ENCODE data around the gene PCP2. TPM values are rescaled to one million over a fixed set of nuclear protein-coding genes. Genes with fewer than 3 reads are reported as not detected.

PCP2 gene
- total and polyA plus RNA-seq, 2 of the 8 experiments (the other 6 are each of a cell fraction or from before 2014, with no cell fraction given): not detected

DNA sequence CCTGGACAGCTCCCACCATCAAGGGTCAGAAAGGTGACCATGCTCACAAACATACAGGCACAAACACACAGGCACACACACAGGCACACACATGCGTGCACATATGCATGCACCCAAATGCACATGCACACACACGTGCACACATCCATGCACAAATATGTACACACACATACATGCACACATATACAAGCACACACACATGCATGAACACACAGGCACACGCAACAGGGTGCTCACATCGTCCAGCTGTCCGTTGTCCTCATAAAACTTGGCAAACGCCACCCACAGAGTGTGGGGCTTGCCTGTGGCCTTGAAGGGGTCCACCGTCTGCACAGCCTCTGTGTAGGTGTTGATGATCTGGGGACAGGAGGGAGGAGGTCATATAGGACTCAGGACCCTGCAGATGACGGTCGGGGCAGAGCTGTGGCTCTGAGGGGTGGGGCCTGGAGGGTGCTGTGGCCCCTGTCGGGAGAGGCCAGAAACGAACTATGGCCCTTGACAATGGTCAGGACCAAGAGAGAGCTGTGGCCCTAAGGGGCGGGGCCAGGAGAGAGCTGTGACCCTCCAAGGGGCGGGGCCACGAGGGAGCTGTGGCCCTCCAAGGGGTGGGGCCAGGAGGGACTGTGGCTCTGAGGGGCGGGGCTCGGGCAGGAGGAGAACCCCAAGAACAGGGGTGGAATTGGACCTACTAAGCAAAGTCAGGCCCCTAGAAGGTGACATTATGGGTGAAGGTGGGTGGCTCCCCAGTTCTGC lies 10.4 kb downstream of the PCP2 start:
- H3K27ac ChIP-seq (ENCODE audit: low read depth, low read length): no peak overlapping the region
- no peak overlapping the region for H4K8ac ChIP-seq (ENCODE audit: extremely low read depth, insufficient read depth, low read length)
- ChIA-PET CTCF (ENCODE audit: partially characterized antibody) (interaction anchor here (1.1 to 1.3 kb wide), 4 partner anchors 9 to 58 kb away, joined by 3 to 6 read pairs (median 4); partner anchors contain the start of gene TRAPPC5), POLR2A (ENCODE audit: partially characterized antibody) (interaction anchor here (1.1 to 6.4 kb wide), 3 partner anchors 9 to 72 kb away, joined by 4 to 34 read pairs (median 5); partner anchors contain the start of gene PCP2)
- peaks cover 4 to 23% of the 10 kb centered on the region in 2 experiments for H4K20me1 ChIP-seq (replicated peaks in 1 of 2; ENCODE audit: control insufficient read depth in 1 of 2, insufficient read depth in 2 of 2, low read length in 2 of 2)
- WGBS, 2 experiments (ENCODE audit: extremely low coverage in 1 of 2, insufficient coverage in 1 of 2, insufficient read length in 1 of 2, insufficient replicate concordance in 2 of 2, low coverage in 1 of 2, low lambda C conversion rate in 2 of 2, missing lambda C conversion rate in 1 of 2): 79% methylated on average over 14 of the region's 16 CpGs; no CpG with 5 or more reads in 1 of the 2 experiments
- H3K14ac ChIP-seq (ENCODE audit: insufficient read length): no peak overlapping the region
- H3K4me2 ChIP-seq (ENCODE audit: insufficient read depth in 1 of 2, low read depth in 2 of 2, low read length in 2 of 2): no peak overlapping the region
- no peak overlapping the region for H2BK5ac ChIP-seq (ENCODE audit: low read depth, low read length)
- no peak overlapping the region for H2BK120ac ChIP-seq (replicated peaks; ENCODE audit: low read depth, low read length)
- no peak overlapping the region for H3K4me3 ChIP-seq (ENCODE audit: extremely low read depth in 1 of 4, insufficient read depth in 2 of 4, low read depth in 3 of 4, low read length in 4 of 4)
- no peak overlapping the region for H4K5ac ChIP-seq (ENCODE audit: insufficient read length, low read depth, low read length)
- peaks cover 18% of the 10 kb centered on the region for H3K79me1 ChIP-seq (ENCODE audit: low read depth, low read length)
- H3K56ac ChIP-seq (replicated peaks; ENCODE audit: insufficient read length, low read depth, low read length): no peak overlapping the region
- no peak overlapping the region for H2AFZ ChIP-seq (ENCODE audit: low read length)
- no peak overlapping the region for H3K23ac ChIP-seq (ENCODE audit: insufficient read length)
- DNase-seq (ENCODE audit: low read depth in 1 of 2, low spot score in 2 of 2): peak in 1 of 2 experiments; percentile 78
- no peaks in the 10 kb centered on the region for H3K23me2 ChIP-seq (ENCODE audit: low read depth, low read length)
- no peak overlapping the region for H2BK20ac ChIP-seq (ENCODE audit: low read length)
- no peak overlapping the region for H3K4ac ChIP-seq (replicated peaks; ENCODE audit: insufficient read length, low read depth, low read length)
- H2BK12ac ChIP-seq (ENCODE audit: low read depth, low read length): no peak overlapping the region
- H3K9me3 ChIP-seq (ENCODE audit: insufficient read depth in 2 of 2, low read depth in 1 of 2, low read length in 1 of 2): no peaks in the 10 kb centered on the region
- no peaks in the 10 kb centered on the region for H3K27me3 ChIP-seq (replicated peaks in 1 of 4; ENCODE audit: control insufficient read depth in 3 of 4, extremely low read depth in 1 of 4, insufficient read depth in 3 of 4, low read length in 3 of 4)
- H4K91ac ChIP-seq (replicated peaks; ENCODE audit: insufficient read length, low read length): no peak overlapping the region
- no peak overlapping the region for H2AK5ac ChIP-seq (ENCODE audit: low read depth, low read length)
- H3K18ac ChIP-seq (ENCODE audit: extremely low read depth, low read length): no peak overlapping the region
- H3K79me2 ChIP-seq (ENCODE audit: control insufficient read depth in 1 of 2, insufficient read depth in 2 of 2, low read length in 2 of 2): peaks cover 1 to 20% of the 10 kb centered on the region in 2 experiments; a peak in 3 of 4 replicates
- H2BK15ac ChIP-seq (ENCODE audit: low read length): no peak overlapping the region
- FAIRE-seq: no peak
- H3K4me1 ChIP-seq (replicated peaks in 1 of 4; ENCODE audit: control insufficient read depth in 3 of 4, insufficient read depth in 4 of 4, low read length in 3 of 4): 0 out of 7 replicates have a peak, but pooled peaks cover 0 to 1% (median 0%) of the 10 kb centered on the region in 4 experiments
- no peak overlapping the region for H3K9ac ChIP-seq (replicated peaks in 1 of 4; ENCODE audit: extremely low read depth in 1 of 4, low read depth in 3 of 4, low read length in 3 of 4)
- peaks cover 8 to 43% (median 27%) of the 10 kb centered on the region in 4 experiments; a peak in 6 of 8 replicates for H3K36me3 ChIP-seq (ENCODE audit: control insufficient read depth in 2 of 4, insufficient read depth in 4 of 4, low read length in 3 of 4)
- TF ChIP-seq EZH2 (IDR thresholded peaks at IDR 0.05; ENCODE audit: low read depth, low read length, severe bottlenecking): no peak
- TF ChIP-seq KDM4A (IDR thresholded peaks at IDR 0.05; ENCODE audit: low read depth, low read length, severe bottlenecking): no peak
- no peak for TF ChIP-seq BACH1 (IDR thresholded peaks at IDR 0.05; ENCODE audit: low read length)
- TF ChIP-seq CTBP2 (IDR thresholded peaks at IDR 0.05; ENCODE audit: borderline replicate concordance, insufficient read depth, insufficient read length, low read length): no peak
- no peak for TF ChIP-seq SAP30 (IDR thresholded peaks at IDR 0.05; ENCODE audit: insufficient read depth, insufficient replicate concordance, low read length)
- TF ChIP-seq JUN (IDR thresholded peaks at IDR 0.05; ENCODE audit: low read depth, low read length): no peak
- no peak for TF ChIP-seq RAD21 (IDR thresholded peaks at IDR 0.05 in 1 of 2, conservative IDR thresholded peaks at IDR 0.05 in 1 of 2; ENCODE audit: low read depth in 2 of 2, low read length in 2 of 2)
- TF ChIP-seq NRF1 (IDR thresholded peaks at IDR 0.05; ENCODE audit: low read depth, low read length): no peak
- no peak for TF ChIP-seq GTF2F1 (IDR thresholded peaks at IDR 0.05; ENCODE audit: borderline replicate concordance, low read depth, low read length)
- no peak for TF ChIP-seq POLR2A (IDR thresholded peaks at IDR 0.05; ENCODE audit: control extremely low read depth in 1 of 2, low read depth in 2 of 2, low read length in 2 of 2)
- no peak for TF ChIP-seq CBX5 (IDR thresholded peaks at IDR 0.05; ENCODE audit: low read depth, low read length)
